Ectodermal cell (in vitro differentiated cells): ENCODE measurements around the gene MAD1L1.

Experiments
- H3K27ac ChIP-seq: 2 replicates; pipeline ENCODE4 v1.7.0; 2013; ENCODE audit warnings: mild to moderate bottlenecking, low read depth, low read length; ENCODE audit not compliant: insufficient read depth, poor library complexity, severe bottlenecking
- H3K27me3 ChIP-seq: 2 replicates; pipeline ENCODE4 v1.7.0; 2013; ENCODE audit warnings: mild to moderate bottlenecking, low read length; ENCODE audit not compliant: insufficient read depth, control insufficient read depth, poor library complexity, severe bottlenecking
- H3K36me3 ChIP-seq: one replicate; pipeline ENCODE4 v1.7.0; 2013; ENCODE audit warnings: low read length; ENCODE audit not compliant: control insufficient read depth, insufficient read depth
- H3K4me1 ChIP-seq: one replicate; pipeline ENCODE4 v1.7.0; 2013; ENCODE audit warnings: low read length; ENCODE audit not compliant: control insufficient read depth, insufficient read depth
- H3K4me3 ChIP-seq: 2 replicates; pipeline ENCODE4 v1.7.0; 2013; ENCODE audit warnings: low read depth, low read length, control low read depth; ENCODE audit not compliant: insufficient read depth
- H3K9me3 ChIP-seq: 2 replicates; pipeline ENCODE4 v1.7.0; 2013; ENCODE audit warnings: mild to moderate bottlenecking, low read length, moderate library complexity; ENCODE audit not compliant: control insufficient read depth
- WGBS, 2 experiments: methylation state at CpG; one replicate each; pipeline ENCODE4 v1.1.7; 2013; ENCODE audit warnings: missing lambda C conversion rate in 2 of 2; 5-methylcytosine and 5-hydroxymethylcytosine counted together

The MAD1L1 gene

GRCh38 chr7:1990001-1990670 lies 242.6 kb downstream of the MAD1L1 start:
- H3K36me3 ChIP-seq, result no peaks in the 10 kb centered on the region
- H3K4me3 ChIP-seq, result no peak overlapping the region
- H3K27ac ChIP-seq, result no peak overlapping the region
- peaks cover 6% of the 10 kb centered on the region for H3K4me1 ChIP-seq
- no peaks in the 10 kb centered on the region for H3K9me3 ChIP-seq
- H3K27me3 ChIP-seq, result no peaks in the 10 kb centered on the region
- WGBS, 2 experiments, result 96 to 97% methylated on average over 24 of the region's 24 CpGs

GRCh38 chr7:1989049-1989860 lies 243.5 kb downstream of the MAD1L1 start:
- 96 to 97% methylated on average over 39 of the region's 39 CpGs for WGBS, 2 experiments
- Histone ChIP-seq H3K27me3 (no peaks in the 10 kb centered on the region), H3K4me3 (no peak overlapping the region)

GRCh38 chr7:1988533-1988930 lies 244.2 kb downstream of the MAD1L1 start:
- H3K4me1 ChIP-seq, result peaks cover 6% of the 10 kb centered on the region
- H3K9me3 ChIP-seq, result no peaks in the 10 kb centered on the region
- H3K27ac ChIP-seq, result no peak overlapping the region
- 94% methylated on average over 17 of the region's 17 CpGs for WGBS, 2 experiments
- no peaks in the 10 kb centered on the region for H3K27me3 ChIP-seq
- H3K36me3 ChIP-seq, result no peaks in the 10 kb centered on the region
- H3K4me3 ChIP-seq, result no peak overlapping the region

More at GRCh38 chr7:1989049-1989860, 243.5 kb downstream of the MAD1L1 start:
- no peaks in the 10 kb centered on the region for H3K36me3 ChIP-seq
- peaks cover 6% of the 10 kb centered on the region for H3K4me1 ChIP-seq
- H3K9me3 ChIP-seq, result no peaks in the 10 kb centered on the region
- H3K27ac ChIP-seq, result no peak overlapping the region

GRCh38 chr7:1987591-1988532 lies 244.9 kb downstream of the MAD1L1 start:
- Histone ChIP-seq H3K36me3 (no peaks in the 10 kb centered on the region), H3K9me3 (no peaks in the 10 kb centered on the region), H3K27me3 (no peaks in the 10 kb centered on the region), H3K27ac (no peak overlapping the region), H3K4me3 (no peak overlapping the region), H3K4me1 (peaks cover 6% of the 10 kb centered on the region)
- 93% methylated on average over 43 of the region's 43 CpGs for WGBS, 2 experiments

- 96% methylated on average over 23 of the region's 23 CpGs for WGBS, 2 experiments
- peaks cover under 1% of the 10 kb centered on the region for H3K4me1 ChIP-seq
- H3K9me3 ChIP-seq, result no peaks in the 10 kb centered on the region
- H3K27me3 ChIP-seq, result no peaks in the 10 kb centered on the region
- no peak overlapping the region for H3K4me3 ChIP-seq
- H3K27ac ChIP-seq, result no peak overlapping the region
- H3K36me3 ChIP-seq, result no peaks in the 10 kb centered on the region
Measured at GRCh38 chr7:1987084-1987535, 245.6 kb downstream of the MAD1L1 start.

- Histone ChIP-seq H3K4me1 (no peaks in the 10 kb centered on the region), H3K36me3 (no peaks in the 10 kb centered on the region), H3K4me3 (no peak overlapping the region), H3K9me3 (no peaks in the 10 kb centered on the region), H3K27ac (no peak overlapping the region), H3K27me3 (no peaks in the 10 kb centered on the region)
- WGBS, 2 experiments, result 95% methylated on average over 31 of the region's 31 CpGs
Measured at GRCh38 chr7:1986366-1987083, 246.2 kb downstream of the MAD1L1 start.

- no peaks in the 10 kb centered on the region for H3K9me3 ChIP-seq
- no peaks in the 10 kb centered on the region for H3K36me3 ChIP-seq
- WGBS, 2 experiments, result 94 to 95% methylated on average over 9 of the region's 9 CpGs
- H3K4me1 ChIP-seq, result no peaks in the 10 kb centered on the region
- H3K4me3 ChIP-seq, result no peak overlapping the region
- H3K27me3 ChIP-seq, result no peaks in the 10 kb centered on the region
- no peak overlapping the region for H3K27ac ChIP-seq
Measured at GRCh38 chr7:1985936-1986335, 246.8 kb downstream of the MAD1L1 start.

- H3K36me3 ChIP-seq, result no peaks in the 10 kb centered on the region
- no peaks in the 10 kb centered on the region for H3K9me3 ChIP-seq
- 89 to 90% methylated on average over 13 of the region's 13 CpGs for WGBS, 2 experiments
- H3K27me3 ChIP-seq, result no peaks in the 10 kb centered on the region
- H3K27ac ChIP-seq, result no peak overlapping the region
- no peaks in the 10 kb centered on the region for H3K4me1 ChIP-seq
- H3K4me3 ChIP-seq, result no peak overlapping the region
Measured at GRCh38 chr7:1985042-1985441, 247.7 kb downstream of the MAD1L1 start.

- no peak overlapping the region for H3K27ac ChIP-seq
- H3K27me3 ChIP-seq, result no peaks in the 10 kb centered on the region
- no peaks in the 10 kb centered on the region for H3K4me1 ChIP-seq
- WGBS, 2 experiments, result 95 to 96% methylated on average over 6 of the region's 6 CpGs
- no peaks in the 10 kb centered on the region for H3K36me3 ChIP-seq
- H3K9me3 ChIP-seq, result no peaks in the 10 kb centered on the region
- H3K4me3 ChIP-seq, result no peak overlapping the region
Measured at GRCh38 chr7:1981878-1982230, 250.9 kb downstream of the MAD1L1 start.
